ES-I3 (cell line): ENCODE results near the gene PSMB5.

Experiments
- H3K36me3 ChIP-seq: 2 replicates; pipeline ENCODE4 v1.6.1; 2013; ENCODE audit warnings: mild to moderate bottlenecking, low read length, control low read depth, moderate library complexity; ENCODE audit not compliant: insufficient read depth
- H3K4me1 ChIP-seq: 2 replicates; pipeline ENCODE4 v1.6.1; 2013; ENCODE audit warnings: mild to moderate bottlenecking, control low read depth, low read length; ENCODE audit not compliant: insufficient read depth
- H3K9ac ChIP-seq: 2 replicates; pipeline ENCODE4 v1.6.1; 2013; ENCODE audit warnings: low read depth, mild to moderate bottlenecking, low read length, moderate library complexity
- H3K9me3 ChIP-seq: 2 replicates; pipeline ENCODE4 v1.6.1; 2013; ENCODE audit warnings: mild to moderate bottlenecking, low read length, moderate library complexity; ENCODE audit not compliant: control insufficient read depth, insufficient read depth

Gene PSMB5

GRCh38 chr14:23043145-23043544 is 8.4 kb upstream of the PSMB5 start:
- Histone ChIP-seq H3K9ac (no peak overlapping the region), H3K36me3 (no peaks in the 10 kb centered on the region), H3K9me3 (no peaks in the 10 kb centered on the region), H3K4me1 (peaks cover 13% of the 10 kb centered on the region)

GRCh38 chr14:23042162-23042965 is 7.7 kb upstream of the PSMB5 start, which contains the start of gene PSMB11:
PSMB11 (plus strand) TSS chr14:23042212; CDS start chr14:23042226, 14 bp downstream.
- Histone ChIP-seq H3K4me1 (peaks cover 13% of the 10 kb centered on the region), H3K9ac (no peak within 1 kb of the TSS), H3K9me3 (no peaks in the 10 kb centered on the region), H3K36me3 (no peaks in the 10 kb centered on the region)

GRCh38 chr14:23041729-23042128 is 7.0 kb upstream of the PSMB5 start:
- no peaks in the 10 kb centered on the region for H3K36me3 ChIP-seq
- H3K9ac ChIP-seq: no peak overlapping the region
- H3K4me1 ChIP-seq: peaks cover 13% of the 10 kb centered on the region
- H3K9me3 ChIP-seq: no peaks in the 10 kb centered on the region

- peaks cover 8% of the 10 kb centered on the region for H3K4me1 ChIP-seq
- no peaks in the 10 kb centered on the region for H3K36me3 ChIP-seq
- H3K9ac ChIP-seq: no peak overlapping the region
- no peaks in the 10 kb centered on the region for H3K9me3 ChIP-seq
These were observed 5.4 kb upstream of the PSMB5 start for GRCh38 chr14:23040100-23040499.

GRCh38 chr14:23035303-23036144 is 824 bp upstream of the PSMB5 start:
- H3K9ac ChIP-seq: peak overlapping the region; percentile 66; the same call in 1 of the 2 replicates
- H3K9me3 ChIP-seq: no peaks in the 10 kb centered on the region
- H3K36me3 ChIP-seq: peaks cover 10% of the 10 kb centered on the region
- H3K4me1 ChIP-seq: no peaks in the 10 kb centered on the region

GRCh38 chr14:23033801-23034497 is 751 bp downstream of the PSMB5 start:
- Histone ChIP-seq H3K36me3 (peaks cover 16% of the 10 kb centered on the region), H3K9me3 (no peaks in the 10 kb centered on the region), H3K4me1 (no peaks in the 10 kb centered on the region), H3K9ac (peak overlapping the region; percentile 66)

- 0 out of 2 replicates have a peak overlapping the region, but pooled peaks have one; percentile 66 for H3K9ac ChIP-seq
- no peaks in the 10 kb centered on the region for H3K9me3 ChIP-seq
- peaks cover 17% of the 10 kb centered on the region for H3K36me3 ChIP-seq
- no peaks in the 10 kb centered on the region for H3K4me1 ChIP-seq
These were observed 1.4 kb downstream of the PSMB5 start for GRCh38 chr14:23033251-23033727.

GRCh38 chr14:23030936-23031335 is 3.8 kb downstream of the PSMB5 start:
- Histone ChIP-seq H3K36me3 (peaks cover 24% of the 10 kb centered on the region), H3K9ac (no peak overlapping the region), H3K4me1 (peaks cover 3% of the 10 kb centered on the region; the same call in 1 of the 2 replicates), H3K9me3 (no peaks in the 10 kb centered on the region)

- Histone ChIP-seq H3K36me3 (peaks cover 33% of the 10 kb centered on the region), H3K4me1 (peaks cover 14% of the 10 kb centered on the region), H3K9me3 (no peaks in the 10 kb centered on the region), H3K9ac (no peak overlapping the region)
These were observed 5.9 kb downstream of the PSMB5 start for GRCh38 chr14:23028799-23029198.

- no peaks in the 10 kb centered on the region for H3K9me3 ChIP-seq
- H3K9ac ChIP-seq: no peak overlapping the region
- peaks cover 23% of the 10 kb centered on the region for H3K36me3 ChIP-seq
- H3K4me1 ChIP-seq: peaks cover 14% of the 10 kb centered on the region
These were observed 9.4 kb downstream of the PSMB5 start for GRCh38 chr14:23025151-23025814.

- no peak overlapping the region for H3K9ac ChIP-seq
- H3K9me3 ChIP-seq: no peaks in the 10 kb centered on the region
- peaks cover 14% of the 10 kb centered on the region for H3K4me1 ChIP-seq
- peaks cover 23% of the 10 kb centered on the region for H3K36me3 ChIP-seq
These were observed 10.1 kb downstream of the PSMB5 start for GRCh38 chr14:23024612-23025075.

- Histone ChIP-seq H3K4me1 (peaks cover 14% of the 10 kb centered on the region), H3K9me3 (no peaks in the 10 kb centered on the region), H3K36me3 (peaks cover 16% of the 10 kb centered on the region), H3K9ac (no peak overlapping the region)
These were observed 10.9 kb downstream of the PSMB5 start for GRCh38 chr14:23023795-23024152.

GRCh38 chr14:23023022-23023794 is 11.5 kb downstream of the PSMB5 start:
- H3K9me3 ChIP-seq: no peaks in the 10 kb centered on the region
- H3K36me3 ChIP-seq: peaks cover 16% of the 10 kb centered on the region
- no peak overlapping the region for H3K9ac ChIP-seq
- peaks cover 14% of the 10 kb centered on the region for H3K4me1 ChIP-seq
